HG02852 (cell line): ENCODE results near the gene ILK.

Experiments
- ATAC-seq: cut with Tn5 transposase; IDR thresholded peaks from one replicate; pipeline ENCODE4 v1.9.1; 2021; ENCODE audit warnings: mild to moderate bottlenecking, moderate library complexity; ENCODE audit not compliant: unreplicated experiment

Gene ILK

GRCh38 chr11:6633422-6634408 lies 30.1 kb downstream of the ILK start:
- ATAC-seq: no peak

GRCh38 chr11:6634534-6634933 lies 31.0 kb downstream of the ILK start:
- ATAC-seq: no peak

- ATAC-seq: no peak
Measured at GRCh38 chr11:6635082-6635932, 31.7 kb downstream of the ILK start.

GRCh38 chr11:6636480-6636879 lies 32.9 kb downstream of the ILK start:
- ATAC-seq: no peak

GRCh38 chr11:6637871-6638270 lies 34.3 kb downstream of the ILK start:
- ATAC-seq: no peak

- ATAC-seq: no peak
Measured at GRCh38 chr11:6638429-6638828, 34.9 kb downstream of the ILK start.

GRCh38 chr11:6640036-6640984 lies 36.7 kb downstream of the ILK start:
- ATAC-seq: no peak

GRCh38 chr11:6640985-6641701 lies 37.6 kb downstream of the ILK start:
- ATAC-seq: no peak

- no peak for ATAC-seq
Measured at GRCh38 chr11:6642957-6643356, 39.4 kb downstream of the ILK start.

GRCh38 chr11:6646071-6646470 lies 42.5 kb downstream of the ILK start:
- ATAC-seq: no peak

- peak; percentile 4 for ATAC-seq
Measured at GRCh38 chr11:6646576-6646917, 43.0 kb downstream of the ILK start.

GRCh38 chr11:6646918-6647679 lies 43.5 kb downstream of the ILK start:
- peak; percentile 95 for ATAC-seq

- ATAC-seq: no peak
Measured at GRCh38 chr11:6647836-6648235, 44.3 kb downstream of the ILK start.

GRCh38 chr11:6648501-6648900 lies 44.9 kb downstream of the ILK start:
- ATAC-seq: no peak

GRCh38 chr11:6650104-6650503 lies 46.5 kb downstream of the ILK start:
- ATAC-seq: no peak

GRCh38 chr11:6650980-6651379 lies 47.4 kb downstream of the ILK start:
- no peak for ATAC-seq

GRCh38 chr11:6652182-6652581 lies 48.6 kb downstream of the ILK start:
- ATAC-seq: no peak

- ATAC-seq: no peak
Measured at GRCh38 chr11:6653097-6653496, 49.5 kb downstream of the ILK start.

GRCh38 chr11:6653656-6654055 lies 50.1 kb downstream of the ILK start:
- ATAC-seq: no peak
